ENCODE results near the gene USP17L26.
"Not testable (repeated sequence)": the region's sequence is repeated elsewhere in the genome, so short reads cannot be mapped to it uniquely, and the experiment has no call there.

The USP17L26 gene, protein sequence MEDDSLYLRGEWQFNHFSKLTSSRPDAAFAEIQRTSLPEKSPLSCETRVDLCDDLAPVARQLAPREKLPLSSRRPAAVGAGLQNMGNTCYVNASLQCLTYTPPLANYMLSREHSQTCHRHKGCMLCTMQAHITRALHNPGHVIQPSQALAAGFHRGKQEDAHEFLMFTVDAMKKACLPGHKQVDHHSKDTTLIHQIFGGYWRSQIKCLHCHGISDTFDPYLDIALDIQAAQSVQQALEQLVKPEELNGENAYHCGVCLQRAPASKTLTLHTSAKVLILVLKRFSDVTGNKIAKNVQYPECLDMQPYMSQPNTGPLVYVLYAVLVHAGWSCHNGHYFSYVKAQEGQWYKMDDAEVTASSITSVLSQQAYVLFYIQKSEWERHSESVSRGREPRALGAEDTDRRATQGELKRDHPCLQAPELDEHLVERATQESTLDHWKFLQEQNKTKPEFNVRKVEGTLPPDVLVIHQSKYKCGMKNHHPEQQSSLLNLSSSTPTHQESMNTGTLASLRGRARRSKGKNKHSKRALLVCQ

DNA sequence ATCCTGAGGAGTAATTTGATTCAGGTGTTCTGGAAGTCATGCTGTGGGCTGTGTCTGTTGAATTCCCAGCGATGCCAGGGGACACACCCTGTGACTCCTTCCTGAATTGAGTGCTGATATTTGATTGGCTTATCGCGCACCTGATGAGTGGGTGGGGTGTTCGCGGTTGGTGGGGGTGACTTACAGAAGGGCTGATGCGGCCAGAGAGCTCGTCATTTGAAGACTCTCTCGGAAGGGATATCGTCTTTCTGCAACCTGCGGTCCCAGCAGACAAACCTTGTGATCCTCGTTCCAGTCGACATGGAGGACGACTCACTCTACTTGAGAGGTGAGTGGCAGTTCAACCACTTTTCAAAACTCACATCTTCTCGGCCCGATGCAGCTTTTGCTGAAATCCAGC is at the start of gene USP17L26:
TSS of gene USP17L26 (plus strand) at position 301 of the 400 bp plus-strand sequence. CDS start at position 301, 0 bp downstream.
- DNase-seq (ENCODE audit: low read depth in 1 of 2, low spot score in 1 of 2), result not testable (repeated sequence)

DNA sequence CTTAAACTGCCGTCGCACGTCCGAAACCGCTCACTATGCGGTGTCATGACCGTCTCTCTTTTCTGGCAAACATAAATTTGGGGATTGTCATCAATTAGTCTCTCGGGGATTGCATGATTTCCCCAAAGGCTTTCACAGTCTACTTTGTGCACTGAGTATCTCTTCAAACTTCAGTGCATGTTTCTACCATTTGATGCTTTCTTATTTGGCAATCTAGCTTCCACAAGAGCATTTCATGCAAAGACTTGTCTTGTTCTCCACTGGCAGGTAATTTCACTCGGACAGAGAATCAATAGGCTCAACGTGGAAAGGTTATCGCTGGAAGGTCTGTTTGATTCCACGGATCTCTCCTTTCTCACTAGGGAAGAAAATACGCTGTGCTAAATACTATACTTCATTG is 10.3 kb upstream of the USP17L26 start:
- not testable (repeated sequence) for DNase-seq (ENCODE audit: low read depth in 1 of 2, low spot score in 1 of 2)

DNA sequence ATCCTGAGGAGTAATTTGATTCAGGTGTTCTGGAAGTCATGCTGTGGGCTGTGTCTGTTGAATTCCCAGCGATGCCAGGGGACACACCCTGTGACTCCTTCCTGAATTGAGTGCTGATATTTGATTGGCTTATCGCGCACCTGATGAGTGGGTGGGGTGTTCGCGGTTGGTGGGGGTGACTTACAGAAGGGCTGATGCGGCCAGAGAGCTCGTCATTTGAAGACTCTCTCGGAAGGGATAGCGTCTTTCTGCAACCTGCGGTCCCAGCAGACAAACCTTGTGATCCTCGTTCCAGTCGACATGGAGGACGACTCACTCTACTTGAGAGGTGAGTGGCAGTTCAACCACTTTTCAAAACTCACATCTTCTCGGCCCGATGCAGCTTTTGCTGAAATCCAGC is 9.6 kb upstream of the USP17L26 start, which contains the start of gene USP17L24:
TSS of gene USP17L24 (plus strand) at position 301 of the 400 bp plus-strand sequence. CDS start at position 301, 0 bp downstream.
- not testable (repeated sequence) for DNase-seq (ENCODE audit: low read depth in 1 of 2, low spot score in 1 of 2)

DNA sequence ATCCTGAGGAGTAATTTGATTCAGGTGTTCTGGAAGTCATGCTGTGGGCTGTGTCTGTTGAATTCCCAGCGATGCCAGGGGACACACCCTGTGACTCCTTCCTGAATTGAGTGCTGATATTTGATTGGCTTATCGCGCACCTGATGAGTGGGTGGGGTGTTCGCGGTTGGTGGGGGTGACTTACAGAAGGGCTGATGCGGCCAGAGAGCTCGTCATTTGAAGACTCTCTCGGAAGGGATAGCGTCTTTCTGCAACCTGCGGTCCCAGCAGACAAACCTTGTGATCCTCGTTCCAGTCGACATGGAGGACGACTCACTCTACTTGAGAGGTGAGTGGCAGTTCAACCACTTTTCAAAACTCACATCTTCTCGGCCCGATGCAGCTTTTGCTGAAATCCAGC is 4.8 kb upstream of the USP17L26 start, which contains the start of gene USP17L25:
TSS of gene USP17L25 (plus strand) at position 301 of the 400 bp plus-strand sequence. CDS start at position 301, 0 bp downstream.
- DNase-seq (ENCODE audit: low read depth in 1 of 2, low spot score in 1 of 2), result not testable (repeated sequence)

DNA sequence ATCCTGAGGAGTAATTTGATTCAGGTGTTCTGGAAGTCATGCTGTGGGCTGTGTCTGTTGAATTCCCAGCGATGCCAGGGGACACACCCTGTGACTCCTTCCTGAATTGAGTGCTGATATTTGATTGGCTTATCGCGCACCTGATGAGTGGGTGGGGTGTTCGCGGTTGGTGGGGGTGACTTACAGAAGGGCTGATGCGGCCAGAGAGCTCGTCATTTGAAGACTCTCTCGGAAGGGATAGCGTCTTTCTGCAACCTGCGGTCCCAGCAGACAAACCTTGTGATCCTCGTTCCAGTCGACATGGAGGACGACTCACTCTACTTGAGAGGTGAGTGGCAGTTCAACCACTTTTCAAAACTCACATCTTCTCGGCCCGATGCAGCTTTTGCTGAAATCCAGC is 4.6 kb downstream of the USP17L26 start, which contains the start of gene USP17L5:
TSS of gene USP17L5 (plus strand) at position 301 of the 400 bp plus-strand sequence. CDS start at position 301, 0 bp downstream.
- DNase-seq (ENCODE audit: low read depth in 1 of 2, low spot score in 1 of 2), result not testable (repeated sequence)

DNA sequence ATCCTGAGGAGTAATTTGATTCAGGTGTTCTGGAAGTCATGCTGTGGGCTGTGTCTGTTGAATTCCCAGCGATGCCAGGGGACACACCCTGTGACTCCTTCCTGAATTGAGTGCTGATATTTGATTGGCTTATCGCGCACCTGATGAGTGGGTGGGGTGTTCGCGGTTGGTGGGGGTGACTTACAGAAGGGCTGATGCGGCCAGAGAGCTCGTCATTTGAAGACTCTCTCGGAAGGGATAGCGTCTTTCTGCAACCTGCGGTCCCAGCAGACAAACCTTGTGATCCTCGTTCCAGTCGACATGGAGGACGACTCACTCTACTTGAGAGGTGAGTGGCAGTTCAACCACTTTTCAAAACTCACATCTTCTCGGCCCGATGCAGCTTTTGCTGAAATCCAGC is 9.4 kb downstream of the USP17L26 start, which contains the start of gene USP17L27:
TSS of gene USP17L27 (plus strand) at position 301 of the 400 bp plus-strand sequence. CDS start at position 301, 0 bp downstream.
- not testable (repeated sequence) for DNase-seq (ENCODE audit: low read depth in 1 of 2, low spot score in 1 of 2)

DNA sequence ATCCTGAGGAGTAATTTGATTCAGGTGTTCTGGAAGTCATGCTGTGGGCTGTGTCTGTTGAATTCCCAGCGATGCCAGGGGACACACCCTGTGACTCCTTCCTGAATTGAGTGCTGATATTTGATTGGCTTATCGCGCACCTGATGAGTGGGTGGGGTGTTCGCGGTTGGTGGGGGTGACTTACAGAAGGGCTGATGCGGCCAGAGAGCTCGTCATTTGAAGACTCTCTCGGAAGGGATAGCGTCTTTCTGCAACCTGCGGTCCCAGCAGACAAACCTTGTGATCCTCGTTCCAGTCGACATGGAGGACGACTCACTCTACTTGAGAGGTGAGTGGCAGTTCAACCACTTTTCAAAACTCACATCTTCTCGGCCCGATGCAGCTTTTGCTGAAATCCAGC is 14.1 kb downstream of the USP17L26 start, which contains the start of gene USP17L28:
TSS of gene USP17L28 (plus strand) at position 301 of the 400 bp plus-strand sequence. CDS start at position 301, 0 bp downstream.
- DNase-seq (ENCODE audit: low read depth in 1 of 2, low spot score in 1 of 2), result not testable (repeated sequence)

DNA sequence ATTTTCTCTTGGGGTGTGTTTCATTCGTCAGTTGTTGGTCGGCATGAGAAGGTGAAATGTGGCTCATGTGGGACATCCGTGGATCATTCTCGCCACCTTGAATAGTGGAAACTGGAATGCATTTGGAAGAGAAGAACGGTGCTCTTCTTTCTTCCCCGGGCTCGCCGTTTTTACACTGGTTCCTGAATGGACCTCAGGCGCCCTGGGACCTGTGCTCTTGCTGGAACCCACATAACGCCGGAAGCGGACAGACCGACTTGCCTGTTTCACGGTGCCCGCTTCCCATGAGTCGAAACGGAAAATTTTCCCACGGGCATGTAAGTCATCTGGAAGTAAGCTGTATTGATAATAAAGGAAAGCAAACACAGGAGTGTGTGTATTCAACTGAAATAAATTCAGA is 16.4 kb downstream of the USP17L26 start:
- not testable (repeated sequence) for DNase-seq (ENCODE audit: low read depth in 1 of 2, low spot score in 1 of 2)

DNA sequence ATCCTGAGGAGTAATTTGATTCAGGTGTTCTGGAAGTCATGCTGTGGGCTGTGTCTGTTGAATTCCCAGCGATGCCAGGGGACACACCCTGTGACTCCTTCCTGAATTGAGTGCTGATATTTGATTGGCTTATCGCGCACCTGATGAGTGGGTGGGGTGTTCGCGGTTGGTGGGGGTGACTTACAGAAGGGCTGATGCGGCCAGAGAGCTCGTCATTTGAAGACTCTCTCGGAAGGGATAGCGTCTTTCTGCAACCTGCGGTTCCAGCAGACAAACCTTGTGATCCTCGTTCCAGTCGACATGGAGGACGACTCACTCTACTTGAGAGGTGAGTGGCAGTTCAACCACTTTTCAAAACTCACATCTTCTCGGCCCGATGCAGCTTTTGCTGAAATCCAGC is 18.9 kb downstream of the USP17L26 start, which contains the start of gene USP17L29:
TSS of gene USP17L29 (plus strand) at position 301 of the 400 bp plus-strand sequence. CDS start at position 301, 0 bp downstream.
- not testable (repeated sequence) for DNase-seq (ENCODE audit: low read depth in 1 of 2, low spot score in 1 of 2)

DNA sequence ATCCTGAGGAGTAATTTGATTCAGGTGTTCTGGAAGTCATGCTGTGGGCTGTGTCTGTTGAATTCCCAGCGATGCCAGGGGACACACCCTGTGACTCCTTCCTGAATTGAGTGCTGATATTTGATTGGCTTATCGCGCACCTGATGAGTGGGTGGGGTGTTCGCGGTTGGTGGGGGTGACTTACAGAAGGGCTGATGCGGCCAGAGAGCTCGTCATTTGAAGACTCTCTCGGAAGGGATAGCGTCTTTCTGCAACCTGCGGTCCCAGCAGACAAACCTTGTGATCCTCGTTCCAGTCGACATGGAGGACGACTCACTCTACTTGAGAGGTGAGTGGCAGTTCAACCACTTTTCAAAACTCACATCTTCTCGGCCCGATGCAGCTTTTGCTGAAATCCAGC is 28.4 kb downstream of the USP17L26 start, which contains the start of gene USP17L30:
TSS of gene USP17L30 (plus strand) at position 301 of the 400 bp plus-strand sequence. CDS start at position 301, 0 bp downstream.
- DNase-seq (ENCODE audit: low read depth in 1 of 2, low spot score in 1 of 2), result not testable (repeated sequence)

DNA sequence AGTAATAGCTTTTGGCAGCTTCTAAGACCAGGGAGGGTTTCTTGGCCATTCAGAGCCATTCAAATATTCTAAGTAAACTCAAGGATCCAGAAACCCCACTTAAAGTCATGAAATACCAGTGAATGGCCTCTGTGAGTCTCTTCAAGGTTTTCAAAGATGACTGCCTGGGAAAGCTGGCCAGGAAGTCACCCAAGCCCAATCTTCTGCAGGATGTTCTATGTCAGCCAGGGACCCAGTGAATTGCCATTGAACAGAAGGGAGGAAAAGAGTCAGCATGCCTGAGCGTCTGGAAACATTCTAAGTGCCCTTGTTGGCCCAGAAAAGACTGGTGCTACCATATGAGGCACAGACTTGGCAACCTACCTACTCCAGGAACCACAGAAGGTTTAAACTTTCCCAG is 45.4 kb downstream of the USP17L26 start:
- not testable (repeated sequence) for DNase-seq (ENCODE audit: low read depth in 1 of 2, low spot score in 1 of 2)

DNA sequence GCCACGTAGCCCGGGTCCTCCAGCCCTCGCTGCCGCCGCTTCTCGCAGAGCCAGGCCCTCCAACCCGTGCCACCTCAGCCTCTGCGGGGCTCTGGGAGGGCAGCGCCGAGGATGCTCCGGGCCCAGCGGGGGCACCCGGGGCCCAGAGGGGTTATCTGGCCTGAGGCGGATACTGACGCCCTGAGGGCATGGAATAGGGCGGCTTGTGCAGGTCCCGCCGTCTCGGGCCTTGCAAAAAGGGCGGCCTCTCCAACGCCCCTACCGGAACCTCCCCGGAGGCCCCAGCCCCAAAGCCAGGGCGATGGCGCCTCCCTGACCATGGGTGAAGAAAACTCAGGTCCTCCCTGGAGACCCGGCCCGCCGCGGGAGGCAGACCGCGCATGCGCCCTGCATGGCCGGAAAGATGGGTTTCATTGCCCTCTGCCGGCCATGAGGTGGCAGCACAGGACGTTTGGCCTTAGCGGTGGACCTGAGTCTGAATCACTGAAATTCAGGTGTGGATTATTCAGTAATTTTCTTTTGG is 46.6 kb downstream of the USP17L26 start:
- peak in 1 of 2 donors; percentile 11 for DNase-seq (ENCODE audit: low read depth in 1 of 2, low spot score in 1 of 2)

DNA sequence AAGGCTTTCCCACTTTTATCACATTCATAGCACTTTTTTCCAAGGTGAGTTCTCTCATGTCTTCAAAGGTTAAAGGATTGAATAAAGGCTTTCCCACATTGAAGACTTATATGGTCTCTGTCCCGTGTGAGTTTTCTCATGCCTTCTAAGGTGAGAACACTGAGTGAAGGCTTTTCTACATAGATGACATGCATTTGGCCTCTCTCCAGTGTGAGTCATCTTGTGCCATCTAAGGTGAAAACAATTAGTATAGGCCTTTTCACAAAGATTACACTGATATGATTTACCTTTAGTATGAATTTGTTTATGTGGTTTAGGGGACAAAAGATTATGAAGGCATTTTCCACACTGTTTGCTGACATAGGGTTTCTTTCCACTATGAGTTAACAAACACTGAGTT is 49.7 kb downstream of the USP17L26 start:
- no peak for DNase-seq (ENCODE audit: low read depth in 1 of 2, low spot score in 1 of 2)
